Spleen (tissue), 13 donors: Measurements from ENCODE around the gene GTF3C6. TPM values are rescaled to one million over a fixed set of nuclear protein-coding genes. Genes with fewer than 3 reads are reported as not detected.

Source experiments
- DNase-seq: peaks from one replicate; pipeline ENCODE4 v3.0.0-alpha.2; 2020
- H3K27ac ChIP-seq, 8 donors: fragments of 200-600 bp; sonication (generic) in 7 of 8; 1 replicate in 4 of 8; 2 replicates in 4 of 8; pipeline versions ENCODE4 v1.5.0 to v1.8.0; 2016 to 2021; ENCODE audit warnings: inconsistent platforms in 4 of 8, mild to moderate bottlenecking in 4 of 8, moderate library complexity in 1 of 8
- H3K27me3 ChIP-seq, 7 donors: fragments of 200-600 bp; sonication (generic) in 6 of 7; replicated peaks in 1 of 7; 1 replicate in 4 of 7; 2 replicates in 3 of 7; pipeline versions ENCODE4 v1.5.0 to v1.8.0; 2016 to 2021; ENCODE audit warnings: inconsistent platforms in 3 of 7, mild to moderate bottlenecking in 1 of 7
- H3K36me3 ChIP-seq, 6 donors: fragments of 200-600 bp; sonication (generic) in 5 of 6; 1 replicate in 4 of 6; 2 replicates in 2 of 6; pipeline versions ENCODE4 v1.5.0 to v1.8.0; 2016 to 2021; ENCODE audit warnings: inconsistent platforms in 2 of 6
- H3K4me1 ChIP-seq, 6 donors: fragments of 200-600 bp; sonication (generic) in 5 of 6; 1 replicate in 3 of 6; 2 replicates in 3 of 6; pipeline versions ENCODE4 v1.5.0 to v1.8.0; 2016 to 2021; ENCODE audit warnings: inconsistent platforms in 3 of 6
- H3K4me3 ChIP-seq, 8 donors: fragments of 200-600 bp; sonication (generic) in 7 of 8; 1 replicate in 4 of 8; 2 replicates in 4 of 8; pipeline versions ENCODE4 v1.5.0 to v1.8.0; 2016 to 2021; ENCODE audit warnings: inconsistent platforms in 4 of 8, mild to moderate bottlenecking in 4 of 8, moderate library complexity in 2 of 8
- H3K9me3 ChIP-seq, 8 donors: fragments of 200-600 bp; sonication (generic) in 7 of 8; 1 replicate in 4 of 8; 2 replicates in 4 of 8; pipeline versions ENCODE4 v1.5.0 to v1.8.0; 2016 to 2021; ENCODE audit warnings: inconsistent platforms in 4 of 8
- CTCF ChIP-seq, 11 experiments: fragments of 200-600 bp in 7 of 11; fragments of 450-650 bp in 4 of 11; sonication (generic) in 4 of 11; IDR thresholded peaks in 8 of 11; conservative IDR thresholded peaks in 3 of 11; 1 replicate in 7 of 11; 2 replicates in 4 of 11; pipeline versions ENCODE4 v1.4.0 to v1.8.0; 2016 to 2021; ENCODE audit warnings: antibody characterized with exemption in 11 of 11, inconsistent platforms in 4 of 11, mild to moderate bottlenecking in 1 of 11
- POLR2A ChIP-seq, 3 donors: fragments of 450-650 bp; IDR thresholded peaks; one replicate each; pipeline ENCODE4 v1.5.1; 2017; ENCODE audit warnings: antibody characterized with exemption in 3 of 3, mild to moderate bottlenecking in 1 of 3
- POLR2AphosphoS5 ChIP-seq, 3 donors: sonication (generic); formaldehyde crosslinking; IDR thresholded peaks; one replicate each; pipeline ENCODE4 v1.5.1; 2017; ENCODE audit warnings: antibody characterized with exemption in 3 of 3
- WGBS, 5 donors: extraction: QIAGEN DNeasy Blood & Tissue Kit in 3 of 5; methylation state at CpG; one replicate each; pipeline versions ENCODE4 v1.1.5 to v1.1.7; 2013 to 2018; 5-methylcytosine and 5-hydroxymethylcytosine counted together
- intact Hi-C: fragments of 100-400 bp; cut with DNase I; formaldehyde crosslinking; loops from one replicate; pipeline ENCODE4 v1.15.0; 2023; ENCODE audit warnings: low total_unique reads
- long read RNA-seq, 2 donors: transcript quantifications; one replicate each; lab custom pipeline, GENCODE V29; 2026
- polyA plus RNA-seq, 3 donors: library from polyadenylated mRNA; stranded (reverse); fragments of 200-250 nt; gene quantifications; one replicate each; pipeline ENCODE4 v1.2.1, GENCODE V29; 2013
- total RNA-seq, 7 donors: library from RNA; depleted of rRNA in 3 of 7; stranded (reverse); fragments of >200 nt in 3 of 7; fragmentation: NEBNext Ultra II Directional in 4 of 7; extraction: Animal tissue kit (Norgen Biotek cat#: 25700) in 4 of 7; gene quantifications; one replicate each; pipeline versions ENCODE4 v1.1.0 to v1.2.1, GENCODE V29; 2016 to 2021
- donor health status: healthy with polysubstance abuse.
- donor health status: DM: no; HTN: no; CAD: no; lungs with moderate emphysema.
- donor health status: DM: no; HTN: no; CAD: no.
- donor health status: Bipolar disorder and iron deficiency.
- donor health status: healthy.
- donor health status: DM: no; HTN: no; CAD: no.
- donor health status: DM: yes; HTN: yes; CAD: no.

GTF3C6 gene
- total RNA-seq (10 to 100 TPM; 27.7 to 54.5 (median 45.3) TPM), polyA plus RNA-seq (10 to 100 TPM; 46.1 to 61.5 (median 59.7) TPM)
- long read RNA-seq, donor 1, transcript GTF3C6-201 (6 exons, 952 nt) = major isoform, 38 of 87 reads
- long read RNA-seq, donor 1, partial matches to known transcripts = 49 of 87 reads
- long read RNA-seq, donor 1, other reads (novel, unspliced or antisense) = 0 of 87 reads
- long read RNA-seq, donor 2, transcript GTF3C6-201 (6 exons, 952 nt) = major isoform, 39 of 81 reads
- long read RNA-seq, donor 2, partial matches to known transcripts = 41 of 81 reads
- long read RNA-seq, donor 2, other reads (novel, unspliced or antisense) = 0 of 81 reads

- peak in 1 of 3 donors; percentile 64 for TF ChIP-seq POLR2A (IDR thresholded peaks at IDR 0.05)
- TF ChIP-seq CTCF (IDR thresholded peaks at IDR 0.05 in 8 of 11, conservative IDR thresholded peaks at IDR 0.05 in 3 of 11) = peak in 2 of 11 experiments; percentile 4
- TF ChIP-seq POLR2AphosphoS5 (IDR thresholded peaks at IDR 0.05) = peak; percentile 89 to 95 (median 92)
- Histone ChIP-seq H3K9me3 (no peaks in the 10 kb centered on the region), H3K4me3 (peak within 1 kb of the TSS; percentile 60 to 89 (median 72)), H3K36me3 (peaks cover 0 to 33% (median 29%) of the 10 kb centered on the region in 6 donors), H3K27ac (peak within 1 kb of the TSS; percentile 91 to 95 (median 93)), H3K27me3 (no peaks in the 10 kb centered on the region), H3K4me1 (peaks cover 0 to 28% (median 19%) of the 10 kb centered on the region in 6 donors)
- intact Hi-C loops = loop anchor here (10.0 kb wide), 1 partner anchor 144 kb away; the partner anchor contains the start of gene CDK19
- DNase-seq = peak; percentile 99
- WGBS, 5 donors = 0 to 1% (median 1%) methylated on average over 41 to 70 of the region's 70 CpGs
Observed at GRCh38 chr6:110958329-110959192, at the start of gene GTF3C6. Gene GTF3C6, plus strand, starts transcription at chr6:110958706. Its CDS starts 64 bp downstream, at chr6:110958770.

- Histone ChIP-seq H3K4me3 (no peak overlapping the region), H3K9me3 (no peaks in the 10 kb centered on the region), H3K27ac (no peak overlapping the region), H3K4me1 (peaks cover 0 to 28% (median 0%) of the 10 kb centered on the region in 6 donors), H3K36me3 (no peaks in the 10 kb centered on the region), H3K27me3 (no peaks in the 10 kb centered on the region)
- WGBS, 5 donors = 78 to 98% (median 94%) methylated on average over 3 of the region's 3 CpGs
- no peak for DNase-seq
- TF ChIP-seq CTCF (IDR thresholded peaks at IDR 0.05 in 8 of 11, conservative IDR thresholded peaks at IDR 0.05 in 3 of 11) (no peak), POLR2AphosphoS5 (IDR thresholded peaks at IDR 0.05) (no peak), POLR2A (IDR thresholded peaks at IDR 0.05) (no peak)
- intact Hi-C loops = no loop called here
Observed at GRCh38 chr6:110930781-110931180, 27.7 kb upstream of the GTF3C6 start.

- Histone ChIP-seq H3K4me1 (peaks cover 0 to 28% (median 0%) of the 10 kb centered on the region in 6 donors), H3K4me3 (no peak overlapping the region), H3K27me3 (no peaks in the 10 kb centered on the region), H3K27ac (no peak overlapping the region), H3K36me3 (no peaks in the 10 kb centered on the region), H3K9me3 (no peaks in the 10 kb centered on the region)
- no peak for TF ChIP-seq CTCF (IDR thresholded peaks at IDR 0.05 in 8 of 11, conservative IDR thresholded peaks at IDR 0.05 in 3 of 11)
- TF ChIP-seq POLR2A (IDR thresholded peaks at IDR 0.05) = no peak
- no peak for TF ChIP-seq POLR2AphosphoS5 (IDR thresholded peaks at IDR 0.05)
- intact Hi-C loops = no loop called here
- 51 to 64% (median 55%) methylated on average over 2 of the region's 2 CpGs for WGBS, 5 donors
- DNase-seq = no peak
Observed at GRCh38 chr6:110933912-110934311, 24.6 kb upstream of the GTF3C6 start.
